Astrocyte (in vitro differentiated cells and primary cell): ENCODE results near the gene HECW1.

ENCODE experiments used
- CTCF ChIP-seq: IDR thresholded peaks from 2 replicates; pipeline ENCODE4 v1.5.1; 2011; ENCODE audit warnings: low read depth, mild to moderate bottlenecking, inconsistent platforms, low read length, moderate library complexity; ENCODE audit not compliant: insufficient read depth
- EZH2 ChIP-seq: IDR thresholded peaks from 2 replicates; pipeline ENCODE4 v1.6.1; 2012; ENCODE audit warnings: mild to moderate bottlenecking, low read length, inconsistent platforms; ENCODE audit not compliant: insufficient read depth

DNA sequence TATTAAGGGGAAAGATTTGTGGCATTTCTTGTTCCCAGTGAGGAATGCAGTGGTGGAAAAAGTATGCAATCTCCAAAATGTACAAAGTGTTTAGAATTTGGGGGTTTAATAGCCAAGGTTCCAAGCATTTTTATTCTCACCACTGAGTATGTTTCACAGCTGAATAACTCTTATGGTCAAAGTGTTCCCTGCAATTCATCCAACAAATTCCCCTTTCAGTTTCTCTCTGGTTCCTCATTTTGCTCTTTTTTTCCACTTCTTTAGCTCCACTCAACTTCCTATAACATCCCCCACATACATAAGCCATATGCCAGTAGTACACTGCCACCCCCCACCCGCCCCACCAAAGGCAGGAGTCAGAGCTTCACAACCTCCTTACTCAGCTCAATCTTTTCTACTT is 4.6 kb downstream of the HECW1 start:
- TF ChIP-seq CTCF (no peak), EZH2 (no peak)
